Lower lobe of right lung (tissue), 2 donors: Measurements from ENCODE around the gene NBR1. TPM values are rescaled to one million over a fixed set of nuclear protein-coding genes. Genes with fewer than 3 reads are reported as not detected.
A peak's percentile ranks its signal among the peaks of the same experiment; 100 is the strongest.
"Not testable (repeated sequence)": the region's sequence is repeated elsewhere in the genome, so short reads cannot be mapped to it uniquely, and the experiment has no call there.

Source experiments
- ATAC-seq, 2 donors: fragments of 200-7000 bp; cut with Tn5 transposase; one replicate each; pipeline ENCODE4 v1.9.1; 2020 to 2022; ENCODE audit warnings: mild to moderate bottlenecking in 2 of 2, moderate library complexity in 2 of 2
- DNase-seq: peaks from one replicate; pipeline ENCODE4 v3.0.0-alpha.2; 2020
- H3K27ac ChIP-seq: fragments of 200-600 bp; one replicate; pipeline ENCODE4 v1.8.0; 2022
- H3K27me3 ChIP-seq: fragments of 200-600 bp; one replicate; pipeline ENCODE4 v1.8.0; 2022; ENCODE audit warnings: low read depth
- H3K36me3 ChIP-seq: fragments of 200-600 bp; one replicate; pipeline ENCODE4 v1.8.0; 2022; ENCODE audit warnings: mild to moderate bottlenecking
- H3K4me1 ChIP-seq: fragments of 200-600 bp; one replicate; pipeline ENCODE4 v1.8.0; 2022
- H3K4me3 ChIP-seq: fragments of 200-600 bp; one replicate; pipeline ENCODE4 v1.8.0; 2022; ENCODE audit warnings: mild to moderate bottlenecking
- H3K9me3 ChIP-seq: fragments of 200-600 bp; one replicate; pipeline ENCODE4 v1.8.0; 2022
- intact Hi-C: fragments of 100-400 bp; cut with DNase I; formaldehyde crosslinking; loops from one replicate; pipeline ENCODE4 v1.11.0; 2022
- total RNA-seq: library from RNA; stranded (reverse); fragmentation: NEBNext Ultra II Directional; extraction: Animal tissue kit (Norgen Biotek cat#: 25700); gene quantifications from one replicate; pipeline ENCODE4 v1.2.1, GENCODE V29; 2021
- TF ChIP-seq, protein P1 (sequence below): fragments of 200-600 bp; IDR thresholded peaks from one replicate; pipeline ENCODE4 v1.8.0; 2022; ENCODE audit warnings: antibody characterized with exemption, mild to moderate bottlenecking
- donor health status: DM: no; HTN: yes; CAD: no; lungs with severe emphysema.

The NBR1 gene
- total RNA-seq, 1 donor from 2014 or later: 93.3 TPM

DNA sequence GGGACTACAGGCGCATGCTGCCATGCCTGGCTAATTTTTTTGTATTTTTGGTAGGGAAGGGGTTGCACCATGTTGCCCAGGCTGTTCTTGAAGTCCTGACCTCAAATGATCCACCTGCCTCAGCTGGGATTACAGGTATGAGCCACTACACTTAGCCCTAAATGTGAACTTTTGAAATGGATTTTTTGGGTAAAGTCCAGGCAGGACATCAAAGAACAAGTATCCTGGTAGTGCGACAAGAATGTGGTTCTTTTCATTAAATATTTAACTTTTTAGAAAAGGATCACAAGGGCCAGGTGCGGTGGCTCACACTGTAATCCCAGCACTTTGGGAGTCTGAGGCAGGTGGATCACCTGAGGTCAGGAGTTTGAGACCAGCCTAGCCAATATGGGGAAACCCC is 15.3 kb upstream of the NBR1 start:
- intact Hi-C loops: no loop called here
- DNase-seq: no peak
- TF ChIP-seq, protein P1, sequence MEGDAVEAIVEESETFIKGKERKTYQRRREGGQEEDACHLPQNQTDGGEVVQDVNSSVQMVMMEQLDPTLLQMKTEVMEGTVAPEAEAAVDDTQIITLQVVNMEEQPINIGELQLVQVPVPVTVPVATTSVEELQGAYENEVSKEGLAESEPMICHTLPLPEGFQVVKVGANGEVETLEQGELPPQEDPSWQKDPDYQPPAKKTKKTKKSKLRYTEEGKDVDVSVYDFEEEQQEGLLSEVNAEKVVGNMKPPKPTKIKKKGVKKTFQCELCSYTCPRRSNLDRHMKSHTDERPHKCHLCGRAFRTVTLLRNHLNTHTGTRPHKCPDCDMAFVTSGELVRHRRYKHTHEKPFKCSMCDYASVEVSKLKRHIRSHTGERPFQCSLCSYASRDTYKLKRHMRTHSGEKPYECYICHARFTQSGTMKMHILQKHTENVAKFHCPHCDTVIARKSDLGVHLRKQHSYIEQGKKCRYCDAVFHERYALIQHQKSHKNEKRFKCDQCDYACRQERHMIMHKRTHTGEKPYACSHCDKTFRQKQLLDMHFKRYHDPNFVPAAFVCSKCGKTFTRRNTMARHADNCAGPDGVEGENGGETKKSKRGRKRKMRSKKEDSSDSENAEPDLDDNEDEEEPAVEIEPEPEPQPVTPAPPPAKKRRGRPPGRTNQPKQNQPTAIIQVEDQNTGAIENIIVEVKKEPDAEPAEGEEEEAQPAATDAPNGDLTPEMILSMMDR: no peak
- Histone ChIP-seq H3K9me3 (no peaks in the 10 kb centered on the region), H3K4me1 (no peaks in the 10 kb centered on the region), H3K27me3 (no peaks in the 10 kb centered on the region), H3K36me3 (peaks cover 9% of the 10 kb centered on the region), H3K4me3 (no peak overlapping the region), H3K27ac (no peak overlapping the region)
- no peak for ATAC-seq

DNA sequence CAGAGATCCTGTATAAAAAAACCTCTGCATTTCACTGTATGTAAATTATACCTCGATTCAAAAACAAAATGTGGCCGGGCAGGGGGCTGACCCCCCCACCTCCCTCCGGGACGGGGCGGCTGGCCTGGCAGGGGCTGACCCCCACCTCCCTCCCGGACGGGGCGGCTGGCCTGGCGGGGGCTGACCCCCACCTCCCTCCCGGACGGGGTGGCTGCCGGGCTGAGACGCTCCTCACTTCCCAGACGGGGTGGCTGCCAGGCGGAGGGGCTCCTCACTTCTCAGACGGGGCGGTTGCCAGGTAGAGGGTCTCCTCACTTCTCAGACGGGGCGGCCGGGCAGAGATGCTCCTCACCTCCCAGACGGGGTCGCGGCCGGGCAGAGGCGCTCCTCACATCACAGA is 11.8 kb upstream of the NBR1 start:
- H3K27me3 ChIP-seq, intact Hi-C loops, ATAC-seq, DNase-seq, H3K4me1 ChIP-seq, H3K9me3 ChIP-seq, H3K4me3 ChIP-seq, H3K27ac ChIP-seq: not testable (repeated sequence)
- H3K36me3 ChIP-seq: peaks cover 15% of the 10 kb centered on the region

DNA sequence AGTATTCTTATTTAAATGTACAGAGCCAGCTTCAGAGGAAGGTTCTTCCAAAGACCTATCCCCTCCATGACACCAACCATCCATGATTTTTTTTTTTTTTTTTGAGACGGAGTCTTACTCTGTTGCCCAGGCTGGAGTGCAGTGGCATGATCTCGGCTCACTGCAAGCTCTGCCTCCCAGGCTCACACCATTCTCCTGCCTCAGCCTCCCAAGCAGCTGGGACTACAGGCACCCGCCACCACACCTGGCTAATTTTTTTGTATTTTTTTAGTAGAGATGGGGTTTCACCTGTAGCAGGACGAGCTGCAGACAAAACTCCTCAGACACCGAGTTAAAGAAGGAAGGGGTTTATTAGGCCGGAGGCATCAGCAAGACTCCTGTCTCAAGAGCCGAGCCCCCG is 11.1 kb upstream of the NBR1 start:
- H3K27me3 ChIP-seq, ATAC-seq, H3K4me3 ChIP-seq, DNase-seq, H3K9me3 ChIP-seq, H3K4me1 ChIP-seq, H3K27ac ChIP-seq, intact Hi-C loops: not testable (repeated sequence)
- peaks cover 18% of the 10 kb centered on the region for H3K36me3 ChIP-seq

DNA sequence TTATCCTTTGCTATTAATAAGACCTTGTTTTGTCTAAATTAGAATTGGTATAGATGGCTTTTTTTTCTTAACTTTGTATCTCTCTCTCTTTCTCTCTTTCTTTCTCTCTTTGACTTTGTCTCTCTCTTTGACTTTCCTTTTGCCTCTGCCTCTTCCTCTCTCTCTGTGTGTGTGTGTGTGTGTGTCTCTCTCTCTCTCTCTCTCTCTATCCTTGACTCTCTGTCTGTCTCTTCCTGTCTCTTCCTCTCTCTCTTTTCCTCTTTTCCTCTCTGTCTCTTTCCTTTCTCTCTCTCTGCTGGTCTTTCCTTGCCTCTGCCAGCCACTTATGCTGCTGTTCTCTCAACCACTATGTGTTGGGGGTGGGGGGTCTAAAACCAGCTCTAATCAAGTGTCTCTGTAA is 5.0 kb upstream of the NBR1 start:
- ATAC-seq, H3K4me3 ChIP-seq, H3K9me3 ChIP-seq, H3K27me3 ChIP-seq, DNase-seq, intact Hi-C loops, H3K27ac ChIP-seq: not testable (repeated sequence)
- H3K4me1 ChIP-seq: peaks cover 12% of the 10 kb centered on the region
- peaks cover 15% of the 10 kb centered on the region for H3K36me3 ChIP-seq

DNA sequence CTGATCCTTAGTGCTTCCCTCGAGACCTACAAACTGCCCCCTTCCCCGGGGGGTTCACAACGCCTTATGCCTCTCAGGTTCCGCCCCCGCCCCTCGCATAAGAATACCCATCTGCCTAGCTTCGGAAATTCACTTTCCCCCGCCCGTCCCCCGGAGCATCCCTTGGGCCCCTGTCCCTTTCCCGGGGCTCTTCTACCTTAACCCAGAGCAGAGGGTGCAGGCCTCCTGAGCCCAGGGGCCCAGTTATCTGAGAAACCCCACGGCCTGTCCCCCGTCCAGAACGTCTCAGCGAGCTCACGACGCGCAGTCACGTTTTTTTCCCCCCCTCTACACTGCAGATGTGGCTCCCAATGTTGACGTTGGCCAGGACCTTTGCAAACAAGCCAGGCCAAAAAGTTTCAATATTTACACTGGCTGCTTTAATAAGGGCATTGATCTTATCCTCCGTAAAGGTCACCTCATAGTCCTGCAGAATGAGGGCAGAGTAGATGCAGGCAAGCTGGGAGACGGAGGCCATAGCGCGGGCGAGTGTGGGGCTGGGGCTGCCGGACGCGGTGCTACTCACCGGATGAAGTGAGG is 1.4 kb upstream of the NBR1 start:
- Histone ChIP-seq H3K4me3 (peak overlapping the region; percentile 64), H3K4me1 (peaks cover 41% of the 10 kb centered on the region), H3K9me3 (no peaks in the 10 kb centered on the region), H3K27me3 (no peaks in the 10 kb centered on the region), H3K36me3 (peaks cover 6% of the 10 kb centered on the region), H3K27ac (peak overlapping the region; percentile 94)
- peak; percentile 16 to 35 for ATAC-seq
- intact Hi-C loops: no loop called here
- TF ChIP-seq, protein P1: no peak
- peak; percentile 52 for DNase-seq

DNA sequence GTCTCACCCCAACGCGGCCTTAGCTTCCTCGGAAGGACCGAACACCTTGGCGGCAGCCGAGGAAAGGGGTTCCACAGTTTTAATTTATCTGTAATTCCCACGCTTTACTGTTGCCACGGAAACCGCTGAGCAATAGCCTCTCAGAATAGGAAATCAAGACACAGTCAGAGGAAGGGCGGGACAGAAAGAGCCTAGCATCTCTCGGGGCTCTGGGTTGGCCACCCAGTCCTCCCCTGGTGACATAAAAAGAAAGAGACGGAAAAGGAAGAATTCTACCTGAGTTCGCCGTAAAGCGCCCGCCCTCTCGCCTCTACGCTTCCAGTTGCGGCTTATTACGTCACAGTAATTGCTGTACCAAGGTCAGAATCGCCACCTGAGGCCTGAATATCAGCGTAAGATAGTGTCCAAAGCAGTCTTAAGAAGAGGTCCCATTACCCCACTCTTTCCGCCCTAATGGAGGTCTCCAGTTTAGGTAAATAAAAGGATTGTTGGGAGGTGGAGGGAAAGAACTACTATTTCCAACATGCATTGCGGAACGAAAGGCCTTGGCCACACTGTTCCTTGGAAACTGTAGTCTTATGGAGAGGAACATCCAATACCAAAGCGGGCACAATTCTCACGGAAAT is 761 bp upstream of the NBR1 start:
- intact Hi-C loops: no loop called here
- no peaks in the 10 kb centered on the region for H3K27me3 ChIP-seq
- peak; percentile 95 to 96 for ATAC-seq
- no peaks in the 10 kb centered on the region for H3K9me3 ChIP-seq
- peaks cover 47% of the 10 kb centered on the region for H3K4me1 ChIP-seq
- H3K27ac ChIP-seq: peak overlapping the region; percentile 94
- peak overlapping the region; percentile 64 for H3K4me3 ChIP-seq
- peaks cover 9% of the 10 kb centered on the region for H3K36me3 ChIP-seq
- TF ChIP-seq, protein P1: no peak
- DNase-seq: peak; percentile 95

DNA sequence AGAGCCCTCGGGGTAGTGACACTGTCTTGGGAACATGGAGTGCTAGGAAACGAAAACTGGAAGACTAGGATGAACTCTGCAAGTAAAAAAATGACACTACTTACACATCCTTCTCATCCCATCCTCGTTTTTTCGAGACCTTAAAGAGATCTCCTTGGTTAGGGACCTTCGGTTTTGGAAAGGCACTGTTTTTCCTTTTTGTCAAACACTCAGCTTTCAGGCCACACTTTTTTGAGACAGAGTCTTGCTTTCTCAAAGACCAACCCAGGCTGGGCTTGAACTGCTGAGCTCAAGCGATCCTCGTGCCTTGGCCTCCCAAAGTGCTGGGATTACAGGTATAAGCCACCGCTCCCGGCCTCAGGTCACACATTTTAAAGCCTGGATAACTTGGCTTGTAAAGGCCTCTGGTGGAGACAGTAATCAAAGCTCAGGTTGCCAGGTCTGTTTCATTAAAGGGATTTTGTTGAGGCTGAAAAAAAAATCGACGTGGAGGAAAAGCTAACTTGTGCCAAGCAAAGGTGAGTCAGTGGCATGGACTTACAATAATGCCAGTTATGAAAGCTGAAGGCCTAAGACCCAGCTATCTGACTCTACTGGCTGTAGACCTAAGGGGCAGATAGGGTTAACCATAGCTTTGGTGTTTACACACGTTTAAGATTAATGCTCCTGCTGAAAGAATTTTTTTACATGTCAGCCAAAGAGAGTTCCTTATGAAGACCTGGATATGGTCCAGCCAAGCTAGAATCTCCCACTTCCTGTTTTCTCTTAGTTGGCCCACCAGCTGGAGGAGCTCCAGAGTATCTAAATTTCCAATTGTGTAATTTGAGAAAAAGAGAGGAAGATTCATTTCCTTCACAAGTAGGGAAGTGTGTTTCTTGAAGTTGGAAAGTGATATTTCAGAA is 823 bp downstream of the NBR1 start:
- ATAC-seq (no peak), DNase-seq (no peak)
- TF ChIP-seq, protein P1: peak; percentile 26
- Histone ChIP-seq H3K4me3 (peak overlapping the region; percentile 64), H3K27me3 (no peaks in the 10 kb centered on the region), H3K4me1 (peaks cover 61% of the 10 kb centered on the region), H3K27ac (peak overlapping the region; percentile 94), H3K9me3 (no peaks in the 10 kb centered on the region), H3K36me3 (peaks cover 22% of the 10 kb centered on the region)
- intact Hi-C loops: no loop called here
